ENCODE results near the gene ACSL5. TPM values are rescaled to one million over a fixed set of nuclear protein-coding genes. Genes with fewer than 3 reads are reported as not detected.

ACSL5 gene
- total and polyA plus RNA-seq, 9 donors, result 7.9 to 34.2 (median 20.6) TPM

- TF ChIP-seq CTCF (IDR thresholded peaks at IDR 0.05) (no peak), POLR2A (IDR thresholded peaks at IDR 0.05) (no peak), EP300 (IDR thresholded peaks at IDR 0.05) (no peak)
- H3K27me3 ChIP-seq, result no peaks in the 10 kb centered on the region
- H3K27ac ChIP-seq, result no peak overlapping the region
- no peak for DNase-seq
- H3K4me3 ChIP-seq, result no peak overlapping the region
- H3K4me1 ChIP-seq (ENCODE audit: insufficient read depth), result no peaks in the 10 kb centered on the region
- no peaks in the 10 kb centered on the region for H3K9me3 ChIP-seq
- 79 to 93% (median 83%) methylated on average over 1 of the region's 1 CpG for WGBS, 3 donors
- intact Hi-C loops (cut with DNase I), result no loop called here
- H3K36me3 ChIP-seq, result no peaks in the 10 kb centered on the region
Measured at GRCh38 chr10:112330607-112331160, 43.2 kb upstream of the ACSL5 start.

- WGBS, 3 donors, result 83 to 90% (median 89%) methylated on average over 3 of the region's 3 CpGs
- H3K4me1 ChIP-seq (ENCODE audit: insufficient read depth), result no peaks in the 10 kb centered on the region
- no peak overlapping the region for H3K27ac ChIP-seq
- DNase-seq, result no peak
- intact Hi-C loops (cut with DNase I), result no loop called here
- no peaks in the 10 kb centered on the region for H3K27me3 ChIP-seq
- H3K9me3 ChIP-seq, result no peaks in the 10 kb centered on the region
- no peak for TF ChIP-seq CTCF (IDR thresholded peaks at IDR 0.05)
- no peak for TF ChIP-seq POLR2A (IDR thresholded peaks at IDR 0.05)
- TF ChIP-seq EP300 (IDR thresholded peaks at IDR 0.05), result no peak
- H3K36me3 ChIP-seq, result no peaks in the 10 kb centered on the region
- H3K4me3 ChIP-seq, result no peak overlapping the region
Measured at GRCh38 chr10:112332022-112332421, 41.9 kb upstream of the ACSL5 start.

- 42 to 55% (median 44%) methylated on average over 5 of the region's 5 CpGs for WGBS, 3 donors
- intact Hi-C loops (cut with DNase I), result no loop called here
- H3K27me3 ChIP-seq, result no peaks in the 10 kb centered on the region
Measured at GRCh38 chr10:112332509-112333228, 41.2 kb upstream of the ACSL5 start.

GRCh38 chr10:112333452-112333851 lies 40.5 kb upstream of the ACSL5 start:
- Histone ChIP-seq H3K9me3 (no peaks in the 10 kb centered on the region), H3K36me3 (no peaks in the 10 kb centered on the region), H3K4me3 (no peak overlapping the region), H3K27ac (no peak overlapping the region), H3K27me3 (no peaks in the 10 kb centered on the region), H3K4me1 (ENCODE audit: insufficient read depth) (no peaks in the 10 kb centered on the region)
- TF ChIP-seq POLR2A (IDR thresholded peaks at IDR 0.05) (no peak), EP300 (IDR thresholded peaks at IDR 0.05) (no peak), CTCF (IDR thresholded peaks at IDR 0.05) (no peak)
- intact Hi-C loops (cut with DNase I), result no loop called here
- no peak for DNase-seq
- 58 to 72% (median 66%) methylated on average over 4 of the region's 4 CpGs for WGBS, 3 donors

More at GRCh38 chr10:112332509-112333228, 41.2 kb upstream of the ACSL5 start:
- Histone ChIP-seq H3K9me3 (no peaks in the 10 kb centered on the region), H3K4me3 (no peak overlapping the region), H3K36me3 (no peaks in the 10 kb centered on the region), H3K4me1 (ENCODE audit: insufficient read depth) (no peaks in the 10 kb centered on the region), H3K27ac (no peak overlapping the region)
- DNase-seq, result no peak
- TF ChIP-seq EP300 (IDR thresholded peaks at IDR 0.05), result no peak
- TF ChIP-seq POLR2A (IDR thresholded peaks at IDR 0.05), result no peak
- TF ChIP-seq CTCF (IDR thresholded peaks at IDR 0.05), result no peak
